DND-41 (cell line): ENCODE measurements around the gene TNS3.
"Not testable (repeated sequence)": the region's sequence is repeated elsewhere in the genome, so short reads cannot be mapped to it uniquely, and the experiment has no call there.

Experiments
- ATAC-seq: fragments of 200-7000 bp; cut with Tn5 transposase; 3 replicates; pipeline ENCODE4 v1.9.1; 2021; ENCODE audit warnings: low read depth; ENCODE audit not compliant: insufficient read depth
- DNase-seq: peaks from one replicate; pipeline ENCODE4 v3.0.0-alpha.2; 2020
- H2AFZ ChIP-seq: 2 replicates; pipeline ENCODE4 v1.6.0; 2012; ENCODE audit warnings: low read depth, low read length
- H3K27ac ChIP-seq: 2 replicates; pipeline ENCODE4 v1.5.1; 2012; ENCODE audit warnings: low read length, inconsistent platforms
- H3K27me3 ChIP-seq: fragments of 200-600 bp; sonication (generic); 2 replicates; pipeline ENCODE4 v1.6.0; 2012; ENCODE audit warnings: low read length, mild to moderate bottlenecking, inconsistent platforms; ENCODE audit not compliant: insufficient read depth, poor library complexity
- H3K36me3 ChIP-seq: 2 replicates; pipeline ENCODE4 v1.5.1; 2012; ENCODE audit warnings: low read length, inconsistent platforms; ENCODE audit not compliant: insufficient read depth
- H3K4me1 ChIP-seq: 2 replicates; pipeline ENCODE4 v1.5.1; 2012; ENCODE audit warnings: mild to moderate bottlenecking, low read length; ENCODE audit not compliant: insufficient read depth
- H3K4me2 ChIP-seq: 2 replicates; pipeline ENCODE4 v1.6.0; 2012; ENCODE audit warnings: mild to moderate bottlenecking, moderate library complexity, low read length, inconsistent platforms; ENCODE audit not compliant: insufficient read depth
- H3K4me3 ChIP-seq, 2 experiments: fragments of 200-600 bp in 1 of 2; shearing (Covaris generic) in 1 of 2; 2 replicates each; pipeline ENCODE4 v1.5.1; 2012 to 2016; ENCODE audit warnings: inconsistent platforms in 2 of 2, low read length in 2 of 2, mild to moderate bottlenecking in 2 of 2, low read depth in 1 of 2, moderate library complexity in 1 of 2
- H3K79me2 ChIP-seq: 2 replicates; pipeline ENCODE4 v1.6.0; 2012; ENCODE audit warnings: low read length, inconsistent platforms; ENCODE audit not compliant: insufficient read depth
- H3K9ac ChIP-seq: 2 replicates; pipeline ENCODE4 v1.6.0; 2012; ENCODE audit warnings: low read depth, mild to moderate bottlenecking, inconsistent platforms, low read length, moderate library complexity
- H3K9me3 ChIP-seq: 2 replicates; pipeline ENCODE4 v1.5.1; 2012; ENCODE audit warnings: low read length, moderate library complexity, mild to moderate bottlenecking, inconsistent platforms; ENCODE audit not compliant: insufficient read depth, severe bottlenecking
- H4K20me1 ChIP-seq: 2 replicates; pipeline ENCODE4 v1.6.0; 2012; ENCODE audit warnings: low read length; ENCODE audit not compliant: insufficient read depth
- EZH2 ChIP-seq: IDR thresholded peaks from 3 replicates; pipeline ENCODE4 v1.6.1; 2012; ENCODE audit warnings: borderline replicate concordance, low read depth, mild to moderate bottlenecking, moderate library complexity, low read length, inconsistent platforms; ENCODE audit not compliant: severe bottlenecking
- TF ChIP-seq, protein P1 (sequence below): IDR thresholded peaks from 2 replicates; pipeline ENCODE4 v1.5.1; 2012; ENCODE audit warnings: borderline replicate concordance, low read length, moderate library complexity, mild to moderate bottlenecking; ENCODE audit not compliant: poor library complexity, severe bottlenecking; ENCODE audit errors: extremely low read depth

Gene TNS3

DNA sequence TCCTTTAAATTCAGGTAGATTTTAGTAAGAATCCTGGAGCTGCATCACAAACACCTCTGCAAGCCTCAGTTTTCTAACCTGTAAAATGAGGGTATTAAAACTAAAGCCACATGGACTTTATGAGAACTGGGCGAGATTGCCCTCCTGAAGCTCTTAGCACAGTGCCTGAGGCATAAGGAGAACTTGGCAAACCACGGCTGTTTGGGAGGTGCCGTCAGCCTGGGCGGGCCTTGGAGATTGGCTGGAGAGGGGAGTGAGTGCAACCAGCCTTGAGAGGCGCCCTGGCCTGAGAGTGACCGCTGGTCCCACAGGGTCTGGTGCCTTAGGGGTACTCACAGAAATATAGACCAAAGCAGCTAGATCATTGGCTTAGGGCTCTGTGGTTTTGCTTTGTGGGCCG is 5.4 kb upstream of the TNS3 start:
- Histone ChIP-seq H3K27me3 (no peaks in the 10 kb centered on the region), H3K27ac (no peak overlapping the region), H4K20me1 (no peaks in the 10 kb centered on the region), H3K36me3 (no peaks in the 10 kb centered on the region), H2AFZ (no peak overlapping the region), H3K9ac (no peak overlapping the region), H3K4me2 (no peak overlapping the region), H3K9me3 (peaks cover 15% of the 10 kb centered on the region), H3K4me3 (no peak overlapping the region), H3K79me2 (no peaks in the 10 kb centered on the region), H3K4me1 (no peaks in the 10 kb centered on the region)
- TF ChIP-seq, protein P1, sequence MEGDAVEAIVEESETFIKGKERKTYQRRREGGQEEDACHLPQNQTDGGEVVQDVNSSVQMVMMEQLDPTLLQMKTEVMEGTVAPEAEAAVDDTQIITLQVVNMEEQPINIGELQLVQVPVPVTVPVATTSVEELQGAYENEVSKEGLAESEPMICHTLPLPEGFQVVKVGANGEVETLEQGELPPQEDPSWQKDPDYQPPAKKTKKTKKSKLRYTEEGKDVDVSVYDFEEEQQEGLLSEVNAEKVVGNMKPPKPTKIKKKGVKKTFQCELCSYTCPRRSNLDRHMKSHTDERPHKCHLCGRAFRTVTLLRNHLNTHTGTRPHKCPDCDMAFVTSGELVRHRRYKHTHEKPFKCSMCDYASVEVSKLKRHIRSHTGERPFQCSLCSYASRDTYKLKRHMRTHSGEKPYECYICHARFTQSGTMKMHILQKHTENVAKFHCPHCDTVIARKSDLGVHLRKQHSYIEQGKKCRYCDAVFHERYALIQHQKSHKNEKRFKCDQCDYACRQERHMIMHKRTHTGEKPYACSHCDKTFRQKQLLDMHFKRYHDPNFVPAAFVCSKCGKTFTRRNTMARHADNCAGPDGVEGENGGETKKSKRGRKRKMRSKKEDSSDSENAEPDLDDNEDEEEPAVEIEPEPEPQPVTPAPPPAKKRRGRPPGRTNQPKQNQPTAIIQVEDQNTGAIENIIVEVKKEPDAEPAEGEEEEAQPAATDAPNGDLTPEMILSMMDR: no peak
- TF ChIP-seq EZH2: no peak
- DNase-seq: no peak
- ATAC-seq: no peak

DNA sequence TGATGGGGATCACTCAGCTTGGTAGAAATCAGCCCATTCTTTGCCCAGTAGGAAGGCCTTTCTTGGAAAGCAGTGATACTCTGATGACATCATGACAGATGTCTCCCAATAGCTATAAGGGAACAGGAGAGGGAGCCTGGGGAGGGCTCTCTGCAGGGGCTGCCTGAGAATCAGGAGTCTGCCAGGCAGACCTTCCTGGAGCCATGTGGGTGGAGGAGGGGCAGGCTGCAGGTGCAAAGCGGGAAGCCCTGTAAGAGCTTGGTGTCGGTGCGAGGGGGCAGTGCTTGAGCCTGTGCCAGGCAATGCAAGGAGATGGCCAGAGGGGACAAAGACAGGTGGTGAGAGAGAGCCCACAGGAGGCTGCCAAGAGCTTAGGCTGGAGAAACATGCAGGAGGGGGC is 5.0 kb upstream of the TNS3 start:
- Histone ChIP-seq H3K36me3 (no peaks in the 10 kb centered on the region), H3K79me2 (no peaks in the 10 kb centered on the region), H3K27ac (no peak overlapping the region), H3K4me2 (no peak overlapping the region), H3K4me1 (no peaks in the 10 kb centered on the region), H3K9me3 (peaks cover 15% of the 10 kb centered on the region), H2AFZ (no peak overlapping the region), H3K27me3 (no peaks in the 10 kb centered on the region), H3K9ac (no peak overlapping the region), H4K20me1 (no peaks in the 10 kb centered on the region), H3K4me3 (no peak overlapping the region)
- DNase-seq (no peak), ATAC-seq (no peak)
- TF ChIP-seq, protein P1: no peak

DNA sequence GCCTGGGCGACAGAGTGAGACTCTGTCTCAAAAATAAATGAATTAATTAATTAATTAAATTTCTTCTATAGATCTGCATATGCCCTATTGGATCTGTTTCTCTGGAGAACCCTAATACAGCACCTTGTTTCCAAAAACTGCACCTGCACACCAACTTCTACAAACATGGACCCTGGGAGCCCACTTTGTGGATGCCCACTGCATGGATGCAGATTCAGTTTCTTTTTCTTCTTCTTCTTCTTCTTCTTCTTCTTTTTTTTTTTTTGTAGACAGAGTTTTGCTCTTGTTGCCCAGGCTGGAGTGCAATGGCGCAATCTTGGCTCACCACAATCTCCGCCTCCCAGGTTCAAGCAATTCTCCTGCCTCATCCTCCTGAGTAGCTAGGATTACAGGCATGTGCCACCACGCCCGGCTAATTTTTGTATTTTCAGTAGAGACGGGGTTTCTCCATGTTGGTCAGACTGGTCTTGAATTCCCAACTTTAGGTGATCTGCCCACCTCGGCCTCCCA is 4.3 kb upstream of the TNS3 start:
- H3K27ac ChIP-seq, H3K36me3 ChIP-seq, H3K4me3 ChIP-seq, H2AFZ ChIP-seq, H3K79me2 ChIP-seq, ATAC-seq, H3K9ac ChIP-seq, H4K20me1 ChIP-seq, H3K4me1 ChIP-seq, H3K27me3 ChIP-seq, DNase-seq, H3K4me2 ChIP-seq: not testable (repeated sequence)
- peaks cover 15% of the 10 kb centered on the region for H3K9me3 ChIP-seq

DNA sequence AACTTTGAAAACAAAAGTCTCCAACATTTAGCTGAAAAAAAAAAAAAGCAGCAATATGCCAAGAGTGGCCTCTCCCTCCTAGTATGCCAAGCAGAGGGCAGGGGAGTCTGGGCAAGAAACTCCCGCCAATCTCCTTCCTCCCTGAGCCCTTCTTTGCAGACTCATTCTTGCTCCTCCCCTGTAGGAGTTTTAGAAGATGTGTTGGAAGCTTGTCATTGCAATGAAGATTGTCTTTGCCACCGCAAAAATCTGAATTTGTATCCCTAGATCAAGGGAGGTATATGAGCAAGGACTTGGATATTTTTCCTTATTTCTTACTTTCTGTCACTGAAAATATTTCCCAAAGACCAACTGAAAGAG is 2.6 kb upstream of the TNS3 start:
- Histone ChIP-seq H3K79me2 (no peaks in the 10 kb centered on the region), H3K27me3 (no peaks in the 10 kb centered on the region), H3K36me3 (no peaks in the 10 kb centered on the region), H3K27ac (no peak overlapping the region), H3K4me2 (no peak overlapping the region), H4K20me1 (no peaks in the 10 kb centered on the region), H3K4me1 (no peaks in the 10 kb centered on the region), H3K9me3 (peaks cover 15% of the 10 kb centered on the region), H2AFZ (no peak overlapping the region), H3K4me3 (no peak overlapping the region), H3K9ac (no peak overlapping the region)
- DNase-seq: no peak
- TF ChIP-seq EZH2: no peak
- TF ChIP-seq, protein P1: no peak
- no peak for ATAC-seq
